AG10803 (cell line): ENCODE results near the gene GLS.
"Not testable (repeated sequence)": the region's sequence is repeated elsewhere in the genome, so short reads cannot be mapped to it uniquely, and the experiment has no call there.

ENCODE experiments used
- DNase-seq: peaks from one replicate; pipeline ENCODE4 v3.0.0; 2010; ENCODE audit warnings: low read depth
- H3K4me3 ChIP-seq: 2 replicates; pipeline ENCODE4 v1.5.1; 2011; ENCODE audit warnings: mild to moderate bottlenecking, low read length, control low read depth
- CTCF ChIP-seq: conservative IDR thresholded peaks from 2 replicates; pipeline ENCODE4 v1.5.1; 2011; ENCODE audit warnings: mild to moderate bottlenecking, low read length, control low read depth, inconsistent platforms

The GLS gene

GRCh38 chr2:190993292-190993643, 112.6 kb downstream of the GLS start:
- TF ChIP-seq CTCF = no peak
- no peak for DNase-seq
- no peak overlapping the region for H3K4me3 ChIP-seq

GRCh38 chr2:190994148-190994547, 113.5 kb downstream of the GLS start:
- no peak overlapping the region for H3K4me3 ChIP-seq
- TF ChIP-seq CTCF = no peak
- no peak for DNase-seq

GRCh38 chr2:190995315-190995714, 114.7 kb downstream of the GLS start:
- DNase-seq, H3K4me3 ChIP-seq: not testable (repeated sequence)

GRCh38 chr2:190996338-190996946, 115.8 kb downstream of the GLS start:
- no peak overlapping the region for H3K4me3 ChIP-seq
- peak; percentile 40 for DNase-seq
- TF ChIP-seq CTCF = peak; percentile 67

- no peak for DNase-seq
- TF ChIP-seq CTCF = no peak
- H3K4me3 ChIP-seq = no peak overlapping the region
These were observed 116.3 kb downstream of the GLS start for GRCh38 chr2:190996947-190997346.

- H3K4me3 ChIP-seq = no peak overlapping the region
- no peak for TF ChIP-seq CTCF
- DNase-seq = no peak
These were observed 117.0 kb downstream of the GLS start for GRCh38 chr2:190997526-190998113.

GRCh38 chr2:190999058-190999457, 118.4 kb downstream of the GLS start:
- TF ChIP-seq CTCF = no peak
- H3K4me3 ChIP-seq = no peak overlapping the region
- no peak for DNase-seq
